Osteoblast (primary cell): ENCODE data around the gene INSC. TPM values are rescaled to one million over a fixed set of nuclear protein-coding genes. Genes with fewer than 3 reads are reported as not detected.

Experiments
- DNase-seq: peaks from one replicate; pipeline ENCODE4 v3.0.0; 2011; ENCODE audit warnings: low spot score, mixed read lengths; ENCODE audit not compliant: insufficient read length; ENCODE audit errors: missing footprints
- H2AFZ ChIP-seq: 2 replicates; pipeline ENCODE4 v1.6.0; 2011; ENCODE audit warnings: mild to moderate bottlenecking, low read length
- H3K27ac ChIP-seq: 2 replicates; pipeline ENCODE4 v1.5.1; 2011; ENCODE audit warnings: mild to moderate bottlenecking, low read depth, low read length, moderate library complexity
- H3K27me3 ChIP-seq: 2 replicates; pipeline ENCODE4 v1.6.0; 2012; ENCODE audit warnings: mild to moderate bottlenecking, control low read depth, inconsistent platforms, low read length, moderate library complexity; ENCODE audit not compliant: insufficient read depth
- H3K36me3 ChIP-seq: 2 replicates; pipeline ENCODE4 v1.5.1; 2011; ENCODE audit warnings: mild to moderate bottlenecking, low read length, control low read depth, moderate library complexity; ENCODE audit not compliant: insufficient read depth
- H3K4me1 ChIP-seq: 2 replicates; pipeline ENCODE4 v1.5.1; 2011; ENCODE audit warnings: mild to moderate bottlenecking, low read length, control low read depth, moderate library complexity; ENCODE audit not compliant: insufficient read depth
- H3K4me2 ChIP-seq: 2 replicates; pipeline ENCODE4 v1.6.0; 2011; ENCODE audit warnings: mild to moderate bottlenecking, low read length; ENCODE audit not compliant: insufficient read depth
- H3K4me3 ChIP-seq: fragments of 200-600 bp; sonication (generic); 3 replicates; pipeline ENCODE4 v1.5.1; 2012; ENCODE audit warnings: mild to moderate bottlenecking, low read length, inconsistent platforms; ENCODE audit not compliant: insufficient read depth
- H3K79me2 ChIP-seq: 2 replicates; pipeline ENCODE4 v1.6.0; 2012; ENCODE audit warnings: mild to moderate bottlenecking, low read length, control low read depth, inconsistent platforms; ENCODE audit not compliant: insufficient read depth
- H3K9me3 ChIP-seq: 2 replicates; pipeline ENCODE4 v1.5.1; 2011; ENCODE audit warnings: low read depth, low read length, control low read depth
- H4K20me1 ChIP-seq: 2 replicates; pipeline ENCODE4 v1.6.0; 2012; ENCODE audit warnings: mild to moderate bottlenecking, low read length, control low read depth; ENCODE audit not compliant: insufficient read depth
- total RNA-seq: library from RNA; depleted of rRNA; stranded (reverse); fragments of >200 nt; gene quantifications from 2 replicates; pipeline ENCODE4 v1.2.3, GENCODE V29; 2012
- TF ChIP-seq, protein P1 (sequence below): IDR thresholded peaks from 2 replicates; pipeline ENCODE4 v1.5.1; 2011; ENCODE audit warnings: mild to moderate bottlenecking, low read depth, low read length, moderate library complexity; ENCODE audit errors: extremely low read depth

The INSC gene
- total RNA-seq, 1 donor: 0.72 TPM

DNA sequence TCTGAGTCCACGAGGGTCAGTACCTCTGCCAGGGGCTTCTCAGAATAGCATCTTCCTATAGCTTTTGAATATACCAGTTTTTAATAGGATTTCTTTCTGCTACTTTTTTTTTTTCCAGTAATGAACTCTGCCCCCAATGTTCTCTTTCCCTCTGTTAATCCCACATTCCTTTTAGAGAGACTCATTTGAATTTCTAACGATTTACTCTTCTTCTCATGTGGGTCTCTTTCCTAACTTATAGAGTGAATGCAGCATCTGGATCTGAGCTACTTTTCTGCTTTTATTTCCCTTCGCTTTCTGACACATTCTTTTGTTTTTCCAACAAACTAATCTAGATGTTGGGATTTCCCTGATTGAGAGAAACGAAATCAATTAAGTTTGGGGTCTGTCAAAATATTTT is 71.4 kb downstream of the INSC start:
- Histone ChIP-seq H3K27ac (no peak overlapping the region), H3K36me3 (no peaks in the 10 kb centered on the region), H4K20me1 (no peaks in the 10 kb centered on the region), H3K4me3 (no peak overlapping the region), H3K9me3 (no peaks in the 10 kb centered on the region), H3K4me1 (peaks cover 8% of the 10 kb centered on the region), H3K79me2 (no peaks in the 10 kb centered on the region), H3K4me2 (no peak overlapping the region), H3K27me3 (no peaks in the 10 kb centered on the region), H2AFZ (no peak overlapping the region)
- DNase-seq: no peak
- TF ChIP-seq, protein P1, sequence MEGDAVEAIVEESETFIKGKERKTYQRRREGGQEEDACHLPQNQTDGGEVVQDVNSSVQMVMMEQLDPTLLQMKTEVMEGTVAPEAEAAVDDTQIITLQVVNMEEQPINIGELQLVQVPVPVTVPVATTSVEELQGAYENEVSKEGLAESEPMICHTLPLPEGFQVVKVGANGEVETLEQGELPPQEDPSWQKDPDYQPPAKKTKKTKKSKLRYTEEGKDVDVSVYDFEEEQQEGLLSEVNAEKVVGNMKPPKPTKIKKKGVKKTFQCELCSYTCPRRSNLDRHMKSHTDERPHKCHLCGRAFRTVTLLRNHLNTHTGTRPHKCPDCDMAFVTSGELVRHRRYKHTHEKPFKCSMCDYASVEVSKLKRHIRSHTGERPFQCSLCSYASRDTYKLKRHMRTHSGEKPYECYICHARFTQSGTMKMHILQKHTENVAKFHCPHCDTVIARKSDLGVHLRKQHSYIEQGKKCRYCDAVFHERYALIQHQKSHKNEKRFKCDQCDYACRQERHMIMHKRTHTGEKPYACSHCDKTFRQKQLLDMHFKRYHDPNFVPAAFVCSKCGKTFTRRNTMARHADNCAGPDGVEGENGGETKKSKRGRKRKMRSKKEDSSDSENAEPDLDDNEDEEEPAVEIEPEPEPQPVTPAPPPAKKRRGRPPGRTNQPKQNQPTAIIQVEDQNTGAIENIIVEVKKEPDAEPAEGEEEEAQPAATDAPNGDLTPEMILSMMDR: no peak

DNA sequence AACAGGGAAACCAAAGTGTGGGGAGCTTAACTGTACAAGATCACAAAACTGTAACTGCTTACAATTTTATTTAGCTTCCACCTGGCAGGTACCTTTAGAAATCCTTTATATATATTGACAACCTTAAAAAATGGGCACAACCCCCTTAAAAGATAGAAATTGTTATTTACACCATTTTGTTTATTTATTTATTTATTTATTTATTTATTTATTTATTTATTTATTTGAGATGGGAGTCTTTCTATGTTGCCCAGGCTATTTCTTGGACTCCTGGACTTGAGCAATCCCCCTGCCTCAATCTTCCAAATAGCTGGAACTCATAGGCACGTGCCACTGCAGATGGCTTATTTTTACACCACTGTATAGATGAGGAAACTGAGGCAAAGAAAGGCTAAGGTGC is 74.5 kb downstream of the INSC start:
- no peaks in the 10 kb centered on the region for H3K36me3 ChIP-seq
- no peaks in the 10 kb centered on the region for H3K9me3 ChIP-seq
- DNase-seq: no peak
- H2AFZ ChIP-seq: no peak overlapping the region
- peaks cover 12% of the 10 kb centered on the region for H3K4me1 ChIP-seq
- H3K27me3 ChIP-seq: no peaks in the 10 kb centered on the region
- no peaks in the 10 kb centered on the region for H3K79me2 ChIP-seq
- H3K4me2 ChIP-seq: no peak overlapping the region
- no peaks in the 10 kb centered on the region for H4K20me1 ChIP-seq
- H3K27ac ChIP-seq: no peak overlapping the region
- TF ChIP-seq, protein P1: no peak
- no peak overlapping the region for H3K4me3 ChIP-seq

DNA sequence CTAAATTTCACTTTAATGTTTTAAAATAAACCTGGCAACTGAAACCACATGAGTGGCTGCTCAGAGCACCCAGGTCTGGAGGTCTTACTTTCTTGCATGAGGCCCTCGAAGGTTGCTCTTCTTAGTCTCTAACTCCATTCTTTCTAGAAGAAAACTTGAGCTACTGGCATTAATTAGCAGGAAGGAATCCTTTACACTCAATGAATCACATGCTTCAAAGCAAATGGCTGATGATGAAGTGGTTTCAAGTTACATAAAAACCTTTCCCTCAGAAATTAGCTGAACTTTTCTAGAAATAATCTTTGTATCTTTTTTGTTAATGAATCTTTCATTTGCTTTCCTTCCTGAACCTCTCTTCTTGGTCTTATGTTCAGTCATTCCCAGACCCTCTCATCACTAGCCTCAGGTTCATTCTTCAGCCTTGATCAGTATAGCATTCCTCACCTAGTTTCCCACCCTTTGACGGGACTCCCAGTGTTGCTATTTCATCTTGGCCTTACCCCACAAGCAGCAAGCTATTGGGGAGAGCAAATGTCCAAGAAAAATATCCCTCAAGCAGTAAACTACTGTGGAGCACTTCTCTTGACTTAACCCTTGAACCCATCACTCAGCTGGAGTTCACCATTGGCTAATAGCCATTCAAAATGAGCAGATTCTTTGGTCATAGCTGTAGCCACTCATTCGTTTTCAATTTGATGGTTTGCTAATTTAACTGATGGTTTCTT is 75.1 kb downstream of the INSC start:
- Histone ChIP-seq H4K20me1 (no peaks in the 10 kb centered on the region), H2AFZ (peak overlapping the region; percentile 17)

DNA sequence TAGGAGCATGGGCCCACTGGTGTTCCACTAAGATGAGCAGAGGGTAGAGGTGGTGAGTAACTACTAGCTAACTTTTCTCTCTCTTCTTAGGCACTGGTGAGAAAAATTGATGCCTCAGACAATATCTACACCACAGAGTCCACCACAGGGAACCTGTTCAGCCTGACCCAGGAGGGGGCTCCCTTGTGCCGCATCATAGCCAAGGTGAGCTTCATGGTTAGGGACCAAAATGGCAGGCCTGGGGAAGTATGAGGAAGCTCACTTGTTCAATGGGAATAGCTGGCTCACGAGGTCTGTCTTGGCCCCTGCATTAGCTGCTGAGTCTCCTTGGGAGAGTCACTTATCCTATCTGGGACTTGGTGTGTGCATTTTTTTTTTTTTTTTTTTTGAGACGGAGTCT is 75.9 kb downstream of the INSC start:
- Histone ChIP-seq H3K4me2 (no peak overlapping the region), H3K36me3 (no peaks in the 10 kb centered on the region), H3K4me3 (no peak overlapping the region), H2AFZ (no peak overlapping the region), H3K9me3 (no peaks in the 10 kb centered on the region), H3K4me1 (peaks cover 22% of the 10 kb centered on the region), H3K79me2 (no peaks in the 10 kb centered on the region), H3K27ac (no peak overlapping the region), H4K20me1 (no peaks in the 10 kb centered on the region), H3K27me3 (no peaks in the 10 kb centered on the region)
- TF ChIP-seq, protein P1: no peak
- no peak for DNase-seq

More for the DNA sequence above, 75.1 kb downstream of the INSC start:
- H3K36me3 ChIP-seq: no peaks in the 10 kb centered on the region
- no peaks in the 10 kb centered on the region for H3K27me3 ChIP-seq
- no peaks in the 10 kb centered on the region for H3K79me2 ChIP-seq
- DNase-seq: no peak
- no peaks in the 10 kb centered on the region for H3K9me3 ChIP-seq
- H3K4me1 ChIP-seq: peaks cover 18% of the 10 kb centered on the region
- TF ChIP-seq, protein P1: no peak
- no peak overlapping the region for H3K4me2 ChIP-seq
- H3K27ac ChIP-seq: no peak overlapping the region
- H3K4me3 ChIP-seq: no peak overlapping the region
